IPS DF 4.7 (cell line): ENCODE measurements around the gene RAD21L1.
"Not testable (repeated sequence)": the region's sequence is repeated elsewhere in the genome, so short reads cannot be mapped to it uniquely, and the experiment has no call there.

Experiments
- DNase-seq: peaks from one replicate; pipeline ENCODE4 v3.0.0-alpha.2; 2013; ENCODE audit warnings: low spot score; ENCODE audit errors: extremely low read depth

Gene RAD21L1

GRCh38 chr20:1199212-1199873 is 26.5 kb upstream of the RAD21L1 start:
- DNase-seq: no peak

DNA sequence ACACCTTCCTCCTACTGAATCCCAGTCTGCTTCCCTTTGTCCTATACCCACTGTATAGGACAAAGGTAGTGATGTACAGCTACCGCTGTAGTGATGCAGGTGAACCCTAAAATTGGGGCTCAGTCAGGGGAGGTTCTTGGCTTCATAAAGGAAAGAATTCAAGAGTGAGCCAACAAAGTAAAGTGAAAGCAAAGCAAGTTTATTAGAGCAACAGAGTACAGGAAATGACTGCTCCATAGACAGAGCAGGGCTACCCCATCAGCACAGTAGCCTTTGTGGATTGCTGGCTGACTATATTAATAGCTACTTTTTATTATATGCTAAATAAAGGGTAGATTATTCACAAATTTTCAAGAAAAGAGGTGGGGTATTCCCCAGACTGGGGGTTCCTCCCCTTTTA is 25.9 kb upstream of the RAD21L1 start:
- DNase-seq: no peak

DNA sequence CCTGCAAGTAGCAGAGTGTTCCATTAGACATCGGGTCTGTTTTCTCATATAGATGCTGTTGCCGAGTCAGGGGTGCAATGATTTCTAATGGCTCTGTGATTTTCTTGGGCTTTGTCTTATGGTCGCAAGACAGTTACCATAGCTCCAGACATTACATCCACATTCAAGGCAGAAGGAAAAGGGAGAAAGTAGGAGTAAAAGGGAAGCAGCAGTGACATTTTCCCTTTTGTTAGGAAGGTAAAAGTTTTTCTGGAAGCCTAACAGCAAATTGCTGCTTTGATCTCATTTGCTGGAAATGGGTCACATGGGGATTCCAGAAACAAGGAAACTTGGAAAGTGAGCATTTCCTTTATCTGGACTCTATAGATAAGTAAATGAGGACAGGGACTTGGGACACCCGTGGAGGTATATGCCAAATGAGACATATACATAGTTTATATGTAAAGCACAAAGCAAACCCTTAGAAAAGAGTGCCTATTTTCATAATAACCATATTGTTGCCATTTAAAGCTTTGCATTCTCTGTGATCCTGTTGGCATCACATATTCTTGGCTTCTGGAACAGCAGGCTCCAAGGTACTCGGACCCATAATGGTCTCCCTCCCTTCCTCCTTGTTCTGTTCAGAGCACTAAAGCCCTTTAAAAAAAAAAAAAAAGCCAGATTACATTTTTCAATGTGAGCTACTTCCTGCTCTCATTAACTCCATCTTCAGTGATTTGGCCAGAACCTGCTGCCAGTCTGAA is 22.9 kb upstream of the RAD21L1 start, which contains the start of gene C20orf202:
TSS of gene C20orf202 (plus strand) at position 693 of the 743 bp plus-strand sequence. CDS start 132 bp downstream, outside the sequence.
- DNase-seq: no peak

DNA sequence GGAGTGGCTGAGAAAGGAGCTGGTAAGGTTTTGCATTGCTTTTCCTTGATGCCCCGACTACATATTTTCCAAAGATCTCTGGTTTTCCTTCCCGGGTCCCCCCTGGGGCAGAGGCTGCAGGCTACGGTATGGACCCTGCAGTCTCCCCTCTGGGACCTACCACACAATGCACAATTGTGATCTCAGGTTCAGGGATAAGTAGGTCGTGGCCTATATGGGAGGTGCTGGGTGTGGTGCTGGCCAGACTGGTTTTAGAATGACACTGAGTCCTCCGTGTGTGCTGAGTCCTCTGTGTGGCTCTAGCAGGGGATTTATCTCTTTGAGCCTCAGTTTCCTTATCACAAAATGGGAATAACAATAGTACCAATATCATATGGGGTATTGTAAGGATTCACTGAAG is 22.2 kb upstream of the RAD21L1 start:
- no peak for DNase-seq

GRCh38 chr20:1204113-1204512 is 21.7 kb upstream of the RAD21L1 start:
- DNase-seq: no peak

DNA sequence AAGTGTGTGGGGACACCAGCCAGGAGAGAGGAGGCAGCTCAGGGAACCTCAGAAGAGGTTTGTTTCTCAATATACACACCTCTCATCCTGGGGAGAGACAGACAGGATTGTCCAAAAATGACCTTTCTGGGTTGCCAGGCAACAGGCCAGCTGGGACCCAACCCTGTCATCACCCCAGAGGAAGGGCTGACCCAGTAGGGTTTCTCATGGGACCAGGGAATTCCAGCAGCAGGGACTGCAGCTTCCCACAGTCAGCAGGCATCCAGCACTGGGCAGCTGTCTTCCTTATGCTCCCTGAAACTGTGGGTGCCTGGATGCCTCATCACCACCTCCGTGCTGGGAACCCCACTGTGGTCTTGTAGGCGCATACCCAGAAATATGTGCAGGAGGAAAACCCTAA is 21.3 kb upstream of the RAD21L1 start:
- no peak for DNase-seq

DNA sequence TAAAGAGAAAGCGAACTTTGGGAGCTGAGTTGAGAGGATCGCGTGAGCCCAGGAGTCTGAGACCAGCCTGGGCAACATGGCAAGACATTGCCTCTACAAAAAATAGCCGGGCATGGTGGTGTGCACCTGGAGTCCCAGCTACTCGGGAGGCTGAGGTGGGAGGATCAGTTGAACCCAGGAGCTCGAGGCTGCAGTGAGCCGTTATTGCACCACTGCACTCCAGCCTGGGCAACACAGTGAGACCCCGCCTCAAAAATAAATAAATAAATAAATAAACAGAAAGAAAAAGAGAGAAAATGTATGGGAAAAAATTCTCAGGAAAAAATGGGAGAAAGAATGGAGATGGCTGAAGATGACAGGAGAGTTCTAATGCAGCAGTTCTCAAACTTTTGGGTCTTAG is 20.0 kb upstream of the RAD21L1 start:
- DNase-seq: no peak

- no peak for DNase-seq
Measured at GRCh38 chr20:1206366-1207148, 19.3 kb upstream of the RAD21L1 start.

- DNase-seq: no peak
Measured at GRCh38 chr20:1207293-1207878, 18.5 kb upstream of the RAD21L1 start.

GRCh38 chr20:1209447-1210387 is 16.1 kb upstream of the RAD21L1 start:
- no peak for DNase-seq

DNA sequence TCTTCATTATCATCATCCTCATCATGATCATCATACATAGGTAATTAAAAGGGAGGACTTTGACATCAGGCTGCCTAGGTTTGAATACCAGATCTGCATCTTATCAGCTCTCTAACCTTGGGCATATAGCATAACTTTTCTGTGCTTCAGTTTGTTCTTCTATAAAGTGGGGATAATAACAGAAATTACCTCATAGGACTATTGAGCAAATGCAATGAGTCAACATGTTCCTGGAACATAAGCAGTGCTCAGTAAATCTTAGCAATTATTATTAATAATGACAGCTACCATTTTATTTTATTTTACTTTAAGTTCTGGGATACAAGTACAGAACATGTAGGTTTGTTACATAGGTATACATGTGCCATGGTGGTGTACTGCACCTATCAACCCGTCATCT is 15.3 kb upstream of the RAD21L1 start:
- DNase-seq: no peak

GRCh38 chr20:1212023-1212422 is 13.8 kb upstream of the RAD21L1 start:
- DNase-seq: no peak

DNA sequence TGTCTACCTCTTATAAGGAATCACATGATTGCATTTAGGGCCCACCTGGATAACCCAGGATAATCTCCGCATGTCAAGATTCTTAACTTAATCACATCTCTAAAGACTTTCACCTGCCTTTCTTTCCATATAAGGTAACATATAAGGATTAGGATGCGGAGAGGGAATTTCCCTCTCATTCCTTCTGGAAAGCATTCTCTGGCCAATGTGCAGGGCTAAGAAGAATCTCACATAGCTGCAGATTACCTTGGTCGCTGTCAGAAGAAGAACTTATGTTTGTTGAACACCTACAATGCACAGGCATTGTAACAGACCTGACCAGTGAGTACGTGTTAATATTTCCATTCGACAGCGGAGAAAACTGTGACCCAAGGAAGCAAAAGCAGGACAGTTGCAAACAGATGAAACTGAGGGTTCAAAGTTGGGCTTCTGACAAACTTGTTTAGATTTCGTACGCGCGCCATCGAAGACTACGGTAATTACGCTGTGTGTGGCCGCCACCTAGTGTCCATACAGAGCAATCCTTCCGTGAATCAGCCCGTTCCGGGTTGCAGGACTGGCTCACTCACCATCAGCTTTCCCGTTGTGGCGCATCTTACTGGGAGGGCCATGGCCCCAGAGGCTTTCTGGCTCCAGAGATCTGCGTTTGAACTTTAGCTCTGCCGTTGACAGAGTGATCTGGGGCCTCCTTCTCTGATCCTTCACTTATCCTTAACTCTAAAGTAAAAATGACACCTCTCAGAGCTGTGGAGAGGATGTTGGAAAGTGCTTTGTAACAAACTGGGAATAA is 13.0 kb upstream of the RAD21L1 start:
- DNase-seq: no peak

DNA sequence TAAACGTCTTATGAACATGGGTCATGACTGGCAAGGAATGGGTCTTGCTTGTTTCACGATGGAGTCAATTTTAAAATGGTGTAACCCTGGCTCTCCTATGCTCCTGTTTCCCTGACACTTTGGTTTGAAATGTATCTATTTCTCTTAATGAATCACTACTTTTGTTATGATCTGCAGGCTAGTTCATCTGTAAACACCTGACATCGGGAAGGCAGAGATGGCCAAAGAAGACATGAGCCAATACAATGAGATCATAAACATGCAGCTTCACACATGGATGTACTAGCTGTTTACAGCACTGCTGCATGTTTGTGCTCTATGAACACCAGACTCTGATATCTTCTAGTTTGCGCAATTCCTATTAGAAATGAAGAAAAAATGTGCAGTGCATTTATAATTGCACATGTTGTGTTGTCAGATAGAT is 11.0 kb upstream of the RAD21L1 start:
- no peak for DNase-seq

- no peak for DNase-seq
Measured at GRCh38 chr20:1215386-1216170, 10.3 kb upstream of the RAD21L1 start.

GRCh38 chr20:1216527-1217427 is 9.1 kb upstream of the RAD21L1 start:
- DNase-seq: not testable (repeated sequence)

DNA sequence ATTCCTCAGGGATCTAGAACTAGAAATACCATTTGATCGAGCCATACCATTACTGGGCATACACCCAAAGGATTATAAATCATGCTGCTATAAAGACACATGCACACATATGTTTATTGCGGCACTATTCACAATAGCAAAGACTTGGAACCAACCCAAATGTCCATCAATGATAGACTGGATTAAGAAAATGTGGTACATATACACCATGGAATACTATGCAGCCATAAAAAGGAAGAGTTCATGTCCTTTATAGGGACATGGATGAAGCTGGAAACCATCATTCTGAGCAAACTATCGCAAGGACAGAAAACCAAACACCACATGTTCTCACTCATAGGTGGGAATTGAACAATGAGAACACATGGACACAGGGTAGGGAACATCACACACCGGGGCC is 3.1 kb upstream of the RAD21L1 start:
- not testable (repeated sequence) for DNase-seq
